ENCODE measurements around the gene IRX4. TPM values are rescaled to one million over a fixed set of nuclear protein-coding genes. Genes with fewer than 3 reads are reported as not detected.

IRX4 gene
- total RNA-seq, 1 donor: not detected

- no peak overlapping the region for H3K4me3 ChIP-seq (ENCODE audit: low read depth, low read length)
- no peak for DNase-seq (ENCODE audit: low read depth)
- TF ChIP-seq CTCF (IDR thresholded peaks at IDR 0.05; ENCODE audit: insufficient read depth, low read length): no peak
Measured at GRCh38 chr5:1860021-1860610, 22.6 kb downstream of the IRX4 start.

- TF ChIP-seq CTCF (IDR thresholded peaks at IDR 0.05; ENCODE audit: insufficient read depth, low read length): no peak
- no peak overlapping the region for H3K4me3 ChIP-seq (ENCODE audit: low read depth, low read length)
- DNase-seq (ENCODE audit: low read depth): no peak
Measured at GRCh38 chr5:1859099-1859498, 23.6 kb downstream of the IRX4 start.

- no peak for DNase-seq (ENCODE audit: low read depth)
- H3K4me3 ChIP-seq (ENCODE audit: low read depth, low read length): no peak overlapping the region
- no peak for TF ChIP-seq CTCF (IDR thresholded peaks at IDR 0.05; ENCODE audit: insufficient read depth, low read length)
Measured at GRCh38 chr5:1858436-1858835, 24.3 kb downstream of the IRX4 start.

- TF ChIP-seq CTCF (IDR thresholded peaks at IDR 0.05; ENCODE audit: insufficient read depth, low read length): no peak
- H3K4me3 ChIP-seq (ENCODE audit: low read depth, low read length): no peak overlapping the region
- no peak for DNase-seq (ENCODE audit: low read depth)
Measured at GRCh38 chr5:1857256-1857600, 25.5 kb downstream of the IRX4 start.

GRCh38 chr5:1856596-1857255, 26.0 kb downstream of the IRX4 start:
- DNase-seq (ENCODE audit: low read depth): no peak
- peak overlapping the region; percentile 22 for H3K4me3 ChIP-seq (ENCODE audit: low read depth, low read length)
- TF ChIP-seq CTCF (IDR thresholded peaks at IDR 0.05; ENCODE audit: insufficient read depth, low read length): no peak

GRCh38 chr5:1855596-1855995, 27.1 kb downstream of the IRX4 start:
- no peak for DNase-seq (ENCODE audit: low read depth)
- TF ChIP-seq CTCF (IDR thresholded peaks at IDR 0.05; ENCODE audit: insufficient read depth, low read length): no peak
- H3K4me3 ChIP-seq (ENCODE audit: low read depth, low read length): no peak overlapping the region

GRCh38 chr5:1855075-1855474, 27.6 kb downstream of the IRX4 start:
- no peak for DNase-seq (ENCODE audit: low read depth)
- no peak for TF ChIP-seq CTCF (IDR thresholded peaks at IDR 0.05; ENCODE audit: insufficient read depth, low read length)
- no peak overlapping the region for H3K4me3 ChIP-seq (ENCODE audit: low read depth, low read length)
